GM12878 (cell line): ENCODE results near the gene PRM2. TPM values are rescaled to one million over a fixed set of nuclear protein-coding genes. Genes with fewer than 3 reads are reported as not detected.

Experiments
- BACH1 ChIP-seq: fragments of 450-650 bp; IDR thresholded peaks from 2 replicates; pipeline ENCODE4 v1.6.1; 2017; ENCODE audit warnings: mild to moderate bottlenecking, borderline replicate concordance
- FOS ChIP-seq: IDR thresholded peaks from 3 replicates; pipeline ENCODE4 v1.6.1; 2011; ENCODE audit warnings: borderline replicate concordance; ENCODE audit not compliant: insufficient read length; ENCODE audit errors: extremely low read depth
- JUND ChIP-seq: IDR thresholded peaks from 2 replicates; pipeline ENCODE4 v1.6.1; 2012; ENCODE audit warnings: low read depth, mild to moderate bottlenecking, low read length, improper control_type of control experiment, moderate library complexity
- NKRF ChIP-seq: fragments of 450-650 bp; conservative IDR thresholded peaks from 2 replicates; pipeline ENCODE4 v1.6.1; 2017; ENCODE audit warnings: mild to moderate bottlenecking, moderate library complexity
- SIN3A ChIP-seq: IDR thresholded peaks from 2 replicates; pipeline ENCODE4 v1.6.1; 2012; ENCODE audit warnings: low read depth, low read length, improper control_type of control experiment
- SUZ12 ChIP-seq: fragments of 200-600 bp; sonication (generic); IDR thresholded peaks from one replicate; pipeline ENCODE4 v1.6.1; 2018; ENCODE audit warnings: antibody characterized with exemption, mild to moderate bottlenecking; ENCODE audit not compliant: unreplicated experiment
- TCF12 ChIP-seq: IDR thresholded peaks from 2 replicates; pipeline ENCODE4 v1.6.1; 2011; ENCODE audit warnings: low read depth, mild to moderate bottlenecking, low read length
- WRNIP1 ChIP-seq: IDR thresholded peaks from 2 replicates; pipeline ENCODE4 v1.6.1; 2011; ENCODE audit warnings: low read depth, low read length, improper control_type of control experiment, borderline replicate concordance
- YBX1 ChIP-seq: fragments of 450-650 bp; IDR thresholded peaks from 2 replicates; pipeline ENCODE4 v1.6.1; 2016; ENCODE audit warnings: antibody characterized with exemption
- ZNF687 ChIP-seq: fragments of 450-650 bp; IDR thresholded peaks from 2 replicates; pipeline ENCODE4 v1.6.1; 2017; ENCODE audit warnings: mild to moderate bottlenecking, moderate library complexity
- polyA plus RNA-seq, 11 experiments: library from polyadenylated mRNA; depleted of rRNA in 4 of 11; unstranded in 6 of 11; stranded (reverse) in 5 of 11; fragments of >200 nt; fragmentation: Nextera tagmentation in 4 of 11; fragmentation: Illumina TruSeq in 1 of 11; extraction: Ambion mirVana in 4 of 11; extraction: Trizol in 1 of 11; gene quantifications; 1 replicate in 1 of 11; 2 replicates in 10 of 11; pipeline versions ENCODE4 v1.2.1 to v1.2.3, GENCODE V29; 2011 to 2016; ENCODE audit warnings: inconsistent platforms in 2 of 11, missing spikeins in 2 of 11, low read depth in 1 of 11
- total RNA-seq, 4 experiments: library from RNA; depleted of rRNA in 3 of 4; stranded (reverse); fragments of >200 nt in 3 of 4; fragmentation: Illumina TruSeq in 1 of 4; extraction: Trizol in 1 of 4; gene quantifications; 2 replicates each; pipeline versions ENCODE4 v1.2.1 to v1.2.3, GENCODE V29; 2013 to 2021
- TF ChIP-seq, protein P1 (sequence below): IDR thresholded peaks from 2 replicates; pipeline ENCODE4 v1.6.1; 2012; ENCODE audit warnings: mild to moderate bottlenecking, low read depth, low read length
- TF ChIP-seq, protein P2 (sequence below): IDR thresholded peaks from 2 replicates; pipeline ENCODE4 v1.6.1; 2011; ENCODE audit warnings: low read depth, low read length, improper control_type of control experiment, borderline replicate concordance

The PRM2 gene
- total and polyA plus RNA-seq, 10 of the 15 experiments (the other 5 are each of a cell fraction or from before 2014, with no cell fraction given): not detected

GRCh38 chr16:11254913-11255736, 21.2 kb downstream of the PRM2 start (continued):
- TF ChIP-seq NKRF: no peak
- TF ChIP-seq, protein P1, sequence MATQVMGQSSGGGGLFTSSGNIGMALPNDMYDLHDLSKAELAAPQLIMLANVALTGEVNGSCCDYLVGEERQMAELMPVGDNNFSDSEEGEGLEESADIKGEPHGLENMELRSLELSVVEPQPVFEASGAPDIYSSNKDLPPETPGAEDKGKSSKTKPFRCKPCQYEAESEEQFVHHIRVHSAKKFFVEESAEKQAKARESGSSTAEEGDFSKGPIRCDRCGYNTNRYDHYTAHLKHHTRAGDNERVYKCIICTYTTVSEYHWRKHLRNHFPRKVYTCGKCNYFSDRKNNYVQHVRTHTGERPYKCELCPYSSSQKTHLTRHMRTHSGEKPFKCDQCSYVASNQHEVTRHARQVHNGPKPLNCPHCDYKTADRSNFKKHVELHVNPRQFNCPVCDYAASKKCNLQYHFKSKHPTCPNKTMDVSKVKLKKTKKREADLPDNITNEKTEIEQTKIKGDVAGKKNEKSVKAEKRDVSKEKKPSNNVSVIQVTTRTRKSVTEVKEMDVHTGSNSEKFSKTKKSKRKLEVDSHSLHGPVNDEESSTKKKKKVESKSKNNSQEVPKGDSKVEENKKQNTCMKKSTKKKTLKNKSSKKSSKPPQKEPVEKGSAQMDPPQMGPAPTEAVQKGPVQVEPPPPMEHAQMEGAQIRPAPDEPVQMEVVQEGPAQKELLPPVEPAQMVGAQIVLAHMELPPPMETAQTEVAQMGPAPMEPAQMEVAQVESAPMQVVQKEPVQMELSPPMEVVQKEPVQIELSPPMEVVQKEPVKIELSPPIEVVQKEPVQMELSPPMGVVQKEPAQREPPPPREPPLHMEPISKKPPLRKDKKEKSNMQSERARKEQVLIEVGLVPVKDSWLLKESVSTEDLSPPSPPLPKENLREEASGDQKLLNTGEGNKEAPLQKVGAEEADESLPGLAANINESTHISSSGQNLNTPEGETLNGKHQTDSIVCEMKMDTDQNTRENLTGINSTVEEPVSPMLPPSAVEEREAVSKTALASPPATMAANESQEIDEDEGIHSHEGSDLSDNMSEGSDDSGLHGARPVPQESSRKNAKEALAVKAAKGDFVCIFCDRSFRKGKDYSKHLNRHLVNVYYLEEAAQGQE: no peak
- peak; percentile 51 for TF ChIP-seq BACH1
- no peak for TF ChIP-seq FOS
- TF ChIP-seq YBX1: no peak
- no peak for TF ChIP-seq WRNIP1
- TF ChIP-seq JUND: no peak
- TF ChIP-seq ZNF687: peak; percentile 86
- TF ChIP-seq, protein P2, sequence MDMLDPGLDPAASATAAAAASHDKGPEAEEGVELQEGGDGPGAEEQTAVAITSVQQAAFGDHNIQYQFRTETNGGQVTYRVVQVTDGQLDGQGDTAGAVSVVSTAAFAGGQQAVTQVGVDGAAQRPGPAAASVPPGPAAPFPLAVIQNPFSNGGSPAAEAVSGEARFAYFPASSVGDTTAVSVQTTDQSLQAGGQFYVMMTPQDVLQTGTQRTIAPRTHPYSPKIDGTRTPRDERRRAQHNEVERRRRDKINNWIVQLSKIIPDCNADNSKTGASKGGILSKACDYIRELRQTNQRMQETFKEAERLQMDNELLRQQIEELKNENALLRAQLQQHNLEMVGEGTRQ: no peak
- no peak for TF ChIP-seq SUZ12
- TF ChIP-seq TCF12: no peak
- peak; percentile 13; the same call in 1 of the 2 replicates for TF ChIP-seq SIN3A
